HG03064 (cell line): Measurements from ENCODE around the gene CPNE6.
A peak's percentile ranks its signal among the peaks of the same experiment; 100 is the strongest.

ENCODE experiments used
- ATAC-seq: cut with Tn5 transposase; IDR thresholded peaks from one replicate; pipeline ENCODE4 v1.9.1; 2021; ENCODE audit warnings: low read depth; ENCODE audit not compliant: unreplicated experiment

CPNE6 gene

DNA sequence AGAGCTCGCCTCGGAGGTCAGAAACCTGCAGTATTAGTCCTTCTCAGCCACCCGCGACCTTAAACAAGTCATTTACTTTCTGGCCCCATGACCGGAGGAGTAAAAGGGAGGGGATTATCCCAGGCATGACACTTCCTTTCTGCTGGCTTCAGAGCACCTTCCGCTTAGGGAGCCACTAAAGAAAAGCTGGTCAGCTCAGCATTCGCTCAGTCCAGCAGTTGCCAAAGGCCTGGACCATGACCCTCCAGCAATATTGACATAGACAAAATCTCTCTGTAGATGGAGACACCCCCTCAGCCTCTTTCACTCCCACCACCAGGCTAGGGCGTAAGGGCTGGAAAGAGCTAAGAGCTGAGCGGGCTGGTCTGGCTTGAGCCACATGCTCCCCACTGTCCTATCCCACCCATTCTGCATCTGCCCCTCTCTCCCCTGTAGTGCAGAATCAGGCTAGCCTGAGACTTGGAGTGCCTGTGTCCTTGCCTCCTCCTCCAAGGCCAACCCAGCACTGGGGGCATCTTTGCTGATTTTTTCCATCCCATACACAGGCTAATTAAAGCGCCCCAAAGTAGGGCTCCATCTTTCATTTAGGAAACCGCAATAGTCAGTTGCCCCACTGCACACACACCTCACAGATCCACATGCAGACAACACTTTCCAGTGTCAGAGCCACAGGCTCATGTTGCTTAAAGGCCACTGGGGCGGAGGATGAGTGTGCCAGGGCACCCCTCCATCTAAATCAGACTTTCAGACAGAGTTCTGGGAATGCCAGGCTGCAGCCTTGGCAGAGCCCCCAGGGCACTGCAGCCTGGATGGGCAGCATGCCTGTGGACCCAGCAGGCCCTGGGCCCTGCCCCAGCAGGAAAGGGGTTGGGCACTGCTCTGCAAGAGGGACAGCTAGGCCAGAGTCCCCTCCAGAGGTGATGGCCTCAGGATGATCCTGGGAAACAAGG, 4.0 kb upstream of the CPNE6 start:
- ATAC-seq = no peak

DNA sequence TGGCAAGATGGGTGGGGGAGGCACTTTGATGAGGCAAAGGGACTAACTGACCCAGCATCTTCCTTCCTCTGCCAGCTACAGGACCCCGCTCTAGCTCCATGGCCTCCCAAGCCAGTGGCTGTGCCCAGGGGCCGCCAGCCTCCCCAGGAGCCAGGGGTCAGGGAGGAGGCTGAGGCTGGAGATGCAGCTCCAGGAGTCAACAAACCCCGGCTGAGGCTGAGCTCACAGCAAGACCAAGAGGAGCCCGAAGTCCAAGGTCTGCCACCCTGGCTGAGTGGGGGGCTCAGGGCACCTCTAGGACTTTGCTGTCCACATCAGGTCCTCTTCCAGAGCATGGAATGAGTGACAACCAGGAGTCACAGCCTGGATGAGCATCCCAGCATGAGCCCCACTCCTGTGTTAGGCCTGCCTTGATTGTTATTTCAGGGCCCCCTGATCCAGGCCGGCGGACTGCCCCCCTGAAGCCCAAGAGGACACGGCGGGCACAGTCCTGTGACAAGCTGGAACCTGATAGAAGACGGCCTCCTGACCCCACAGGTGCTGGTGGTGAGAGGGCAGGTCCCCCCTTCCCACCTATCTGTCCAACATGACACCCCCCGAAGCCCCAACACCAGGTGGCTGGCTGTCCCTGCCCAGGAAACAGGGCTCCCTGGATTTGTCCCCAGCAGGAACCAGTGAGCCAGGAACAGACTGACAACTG, 2.5 kb upstream of the CPNE6 start:
- no peak for ATAC-seq

GRCh38 chr14:24069411-24069735, 2.0 kb upstream of the CPNE6 start:
- no peak for ATAC-seq

DNA sequence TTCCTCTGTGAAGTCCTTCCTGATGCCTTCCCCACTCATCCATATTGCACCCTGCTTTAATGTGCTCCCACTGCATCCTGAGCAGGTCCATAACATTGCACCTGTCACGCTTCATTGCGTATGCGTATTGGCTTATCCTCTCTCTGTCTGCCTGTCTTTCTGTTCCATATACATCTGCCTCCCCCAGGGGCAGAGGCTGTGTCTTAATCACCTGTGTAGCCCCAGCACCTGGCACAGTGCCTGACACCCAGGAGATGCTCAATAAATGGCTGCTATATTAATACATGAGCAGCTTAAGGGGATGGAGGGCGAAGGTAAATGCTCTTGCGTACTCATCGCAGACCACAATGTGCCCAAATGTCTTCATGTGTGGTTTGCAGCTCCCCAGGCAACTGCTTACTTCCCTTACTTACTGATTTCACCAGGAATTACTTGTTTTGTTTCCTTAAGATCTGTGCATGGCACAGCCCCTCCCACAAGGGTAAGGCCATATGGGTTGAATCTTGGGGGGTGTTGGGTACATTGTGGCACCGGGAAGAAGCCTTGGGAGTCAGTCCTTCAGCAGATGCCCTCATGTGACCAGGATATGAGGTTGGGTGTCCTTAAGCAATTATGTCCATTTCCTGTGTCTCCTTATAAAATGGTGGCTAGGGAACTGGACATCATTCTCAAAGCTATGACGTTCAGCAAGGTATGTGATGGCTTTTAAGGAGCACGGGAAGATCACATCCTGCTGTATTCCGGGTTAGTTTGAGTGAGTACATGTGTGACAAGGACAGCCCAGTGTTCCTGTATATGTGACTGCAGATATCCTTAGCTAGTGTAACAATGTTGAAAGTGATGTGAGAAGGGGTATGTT, 848 bp upstream of the CPNE6 start:
- ATAC-seq = no peak

DNA sequence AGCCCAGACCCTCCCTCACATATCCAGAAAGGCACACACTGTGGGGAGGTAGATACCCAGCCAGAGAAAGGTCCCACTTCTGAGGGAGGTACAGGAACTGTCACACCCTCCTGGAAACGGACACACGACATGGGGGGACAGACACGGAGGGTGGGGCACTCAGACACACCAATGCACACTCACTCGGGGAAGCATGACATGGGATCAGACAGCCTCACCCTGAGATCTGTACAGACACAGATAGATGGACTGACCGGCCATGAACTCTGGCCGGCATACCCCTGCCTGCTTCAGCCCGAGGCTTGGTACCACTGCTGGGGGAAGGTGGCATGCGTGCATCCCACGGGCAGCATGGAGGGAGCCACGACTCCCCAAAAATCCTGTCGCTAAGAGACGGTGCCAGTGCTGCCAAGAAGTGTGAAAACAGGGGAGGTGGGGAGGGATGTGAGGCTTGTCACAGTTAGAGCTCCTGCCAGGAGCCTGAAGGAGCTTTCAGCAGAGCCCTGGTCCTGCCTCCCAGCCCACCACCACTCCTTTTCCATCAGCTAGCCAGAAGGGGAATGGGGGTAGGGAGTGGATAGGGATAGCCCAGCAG, 571 bp downstream of the CPNE6 start:
- no peak for ATAC-seq

- no peak for ATAC-seq
Observed at GRCh38 chr14:24072436-24072835, 1.1 kb downstream of the CPNE6 start.

- no peak for ATAC-seq
Observed at GRCh38 chr14:24072881-24073877, 1.8 kb downstream of the CPNE6 start.

DNA sequence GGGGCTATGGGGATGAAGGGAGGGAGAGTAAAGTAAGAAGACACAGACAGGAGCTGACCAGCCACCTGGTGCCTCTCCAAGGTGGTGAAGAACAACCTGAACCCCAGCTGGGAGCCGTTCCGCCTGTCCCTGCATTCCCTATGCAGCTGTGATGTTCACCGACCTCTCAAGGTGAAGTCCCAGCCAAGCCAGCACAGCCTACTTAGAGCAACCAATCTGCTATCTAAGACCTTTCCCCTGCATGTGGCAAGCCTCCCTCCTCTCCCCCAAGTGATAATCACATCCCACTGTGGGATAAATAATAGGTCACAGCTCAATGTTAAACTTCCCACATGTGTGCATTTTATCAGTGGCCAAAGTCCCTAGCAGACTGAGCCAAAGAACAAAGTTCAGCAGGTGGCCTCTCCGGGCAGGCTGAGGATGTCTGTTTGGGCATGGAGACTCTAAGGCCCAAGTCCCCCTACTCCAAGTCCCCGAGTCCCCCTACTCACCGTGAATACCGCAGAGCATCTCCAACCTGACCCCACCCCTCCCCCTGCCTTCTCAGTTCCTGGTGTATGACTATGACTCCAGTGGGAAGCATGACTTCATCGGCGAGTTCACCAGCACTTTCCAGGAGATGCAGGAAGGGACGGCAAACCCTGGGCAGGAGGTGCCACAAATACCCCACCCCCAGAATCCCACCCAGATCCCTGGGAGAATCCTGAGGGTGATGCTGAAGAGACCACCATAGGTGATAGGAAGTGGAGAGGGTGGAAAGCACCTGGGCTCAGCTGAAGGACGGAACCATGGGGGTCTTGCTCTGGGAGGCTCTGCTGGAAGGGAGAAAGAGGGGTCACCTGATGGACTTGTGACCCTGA, 3.5 kb downstream of the CPNE6 start:
- no peak for ATAC-seq

GRCh38 chr14:24075485-24076301, 4.3 kb downstream of the CPNE6 start:
- ATAC-seq = no peak

DNA sequence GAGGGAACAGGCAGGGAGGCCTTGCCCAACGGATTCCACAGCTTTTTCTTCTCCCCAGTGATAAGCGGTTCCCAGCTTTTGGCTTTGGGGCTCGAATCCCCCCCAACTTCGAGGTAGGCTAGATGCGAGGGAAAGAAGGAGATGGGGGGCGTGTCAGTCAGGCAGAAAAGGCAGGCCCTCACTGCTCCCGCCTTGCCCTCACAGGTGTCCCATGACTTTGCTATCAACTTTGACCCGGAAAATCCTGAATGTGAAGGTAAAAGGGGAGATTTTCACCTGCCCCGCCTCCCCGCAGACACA, 4.9 kb downstream of the CPNE6 start:
- no peak for ATAC-seq

DNA sequence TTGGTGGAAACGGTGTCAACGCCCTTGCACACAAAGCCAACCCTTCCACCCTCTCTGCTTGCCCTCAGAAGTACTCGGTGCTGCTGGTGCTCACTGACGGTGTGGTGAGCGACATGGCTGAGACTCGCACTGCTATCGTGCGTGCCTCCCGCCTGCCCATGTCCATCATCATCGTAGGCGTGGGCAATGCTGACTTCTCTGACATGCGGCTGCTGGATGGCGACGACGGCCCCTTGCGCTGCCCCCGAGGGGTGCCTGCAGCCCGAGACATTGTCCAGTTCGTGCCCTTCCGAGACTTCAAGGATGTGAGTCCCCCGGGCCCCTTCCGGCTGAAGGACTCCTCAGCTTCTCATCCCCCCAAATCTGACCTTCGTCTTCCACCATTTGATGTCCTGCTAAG, 5.7 kb downstream of the CPNE6 start:
- ATAC-seq = no peak

DNA sequence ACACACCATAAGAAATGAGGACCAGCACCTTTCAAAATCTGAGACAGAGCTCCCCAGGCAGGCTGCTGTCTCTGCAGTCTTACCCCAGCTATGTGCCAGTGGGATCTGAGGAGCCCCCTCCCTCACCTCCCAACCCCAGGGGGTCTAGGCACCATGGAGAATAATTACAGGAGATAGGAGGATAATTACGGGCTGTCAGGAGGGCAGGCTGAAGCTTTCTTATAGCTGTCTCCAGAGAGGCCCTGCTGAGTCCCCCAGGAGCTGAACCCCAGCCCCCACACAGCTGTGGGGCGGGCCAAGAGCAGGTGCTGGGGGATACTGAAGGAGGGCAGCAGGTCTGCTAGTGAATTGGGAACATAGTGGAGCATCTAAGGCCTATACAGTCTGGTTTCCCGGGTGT, 6.8 kb downstream of the CPNE6 start:
- no peak for ATAC-seq

DNA sequence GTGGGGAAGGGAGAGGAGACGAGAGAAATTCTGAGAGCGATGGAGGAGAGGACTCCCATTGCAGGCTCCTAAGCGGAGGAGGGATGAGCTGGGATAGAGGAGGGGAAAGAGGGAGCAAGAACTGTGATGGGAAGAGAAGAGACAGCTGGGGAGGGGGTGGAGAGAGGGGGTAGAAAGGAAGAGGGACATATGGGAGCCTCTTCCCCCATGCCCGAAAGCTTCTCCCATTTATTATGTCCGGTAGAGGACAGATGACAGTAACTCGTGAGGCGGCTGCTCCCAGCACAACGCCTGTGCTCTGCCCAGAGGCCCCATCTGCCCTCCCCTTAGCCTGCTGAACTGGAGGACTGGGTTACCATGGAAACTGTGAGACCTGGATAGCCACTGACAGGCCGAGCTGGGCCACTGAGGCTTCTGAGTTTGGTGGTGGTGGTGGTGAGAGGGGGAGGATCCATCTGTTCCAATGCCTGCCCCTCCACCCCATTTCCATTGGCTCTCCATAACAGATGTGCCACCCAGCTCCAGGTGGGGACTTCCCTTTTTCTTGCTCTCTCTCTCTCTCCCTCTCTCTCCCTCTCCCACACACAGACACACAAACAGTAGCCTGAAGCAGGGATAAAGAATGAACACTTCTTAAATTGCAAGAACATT, 8.3 kb downstream of the CPNE6 start:
- no peak for ATAC-seq

DNA sequence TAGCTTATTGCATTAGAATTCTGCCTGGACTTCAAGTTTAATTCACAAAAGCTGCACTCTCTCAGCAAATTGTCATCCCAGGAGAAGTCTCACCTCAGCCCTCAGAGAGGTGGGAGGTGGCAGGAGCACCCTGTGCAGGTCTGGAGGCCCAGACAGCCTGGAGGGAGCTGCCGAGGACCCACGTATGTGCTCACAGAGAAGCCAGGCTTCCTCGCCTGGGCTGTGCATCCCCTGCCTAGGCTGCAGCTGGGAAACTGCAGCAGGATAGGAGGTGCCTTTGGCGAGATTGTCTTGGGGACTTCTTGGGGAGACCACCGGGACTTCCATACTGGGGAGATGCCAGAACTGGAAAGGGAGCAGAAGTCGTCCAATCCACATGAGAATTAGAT, 8.8 kb downstream of the CPNE6 start:
- no peak for ATAC-seq

DNA sequence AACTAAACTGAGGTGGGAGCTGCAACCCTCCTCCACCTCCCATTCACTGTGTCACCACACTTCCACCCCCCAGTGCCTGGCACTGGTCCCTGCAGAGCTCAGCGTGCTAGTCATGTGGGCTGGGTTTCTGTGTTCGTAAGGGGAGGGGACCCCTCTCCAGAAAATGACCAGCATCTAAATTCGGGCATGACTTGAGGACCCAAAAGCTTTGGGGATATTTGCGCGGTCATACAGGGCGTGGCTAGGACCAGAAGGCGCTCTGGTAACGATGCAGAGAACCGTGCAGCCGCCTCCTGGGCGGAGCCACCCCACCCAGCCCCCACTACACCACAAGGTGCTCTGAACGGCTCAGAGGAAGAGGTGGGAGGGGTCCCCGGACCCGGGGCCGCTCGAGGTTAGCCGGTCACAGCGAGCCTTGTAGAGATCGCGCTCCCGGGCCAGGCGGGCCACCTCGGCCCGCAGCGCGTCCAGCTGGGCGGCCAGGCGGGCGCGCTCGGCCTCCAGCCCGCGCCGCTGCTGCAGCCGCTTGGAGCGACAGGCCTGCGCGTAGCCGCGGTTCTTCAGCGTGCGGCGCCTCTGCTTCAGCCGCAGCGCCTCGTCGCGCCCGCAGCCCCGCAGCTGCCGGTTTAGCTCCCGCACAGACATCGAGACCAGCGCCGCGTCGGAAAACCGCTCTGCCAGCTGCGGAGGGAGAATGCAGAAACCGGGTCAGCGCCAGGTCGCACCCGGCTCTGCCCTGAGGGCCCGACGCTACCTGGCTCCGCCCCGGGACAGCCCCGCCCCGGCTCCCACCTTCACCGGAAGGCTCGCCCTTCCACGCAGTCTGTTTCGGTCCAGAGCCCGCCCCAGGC, 9.8 kb downstream of the CPNE6 start:
- ATAC-seq = peak; percentile 93

- no peak for ATAC-seq
Observed at GRCh38 chr14:24081739-24082211, 10.4 kb downstream of the CPNE6 start.
